GM18498 (cell line): ENCODE results near the gene TIMM29.

ENCODE experiments used
- ATAC-seq: cut with Tn5 transposase; IDR thresholded peaks from one replicate; pipeline ENCODE4 v1.9.1; 2021; ENCODE audit warnings: mild to moderate bottlenecking, moderate library complexity; ENCODE audit not compliant: unreplicated experiment

TIMM29 gene

DNA sequence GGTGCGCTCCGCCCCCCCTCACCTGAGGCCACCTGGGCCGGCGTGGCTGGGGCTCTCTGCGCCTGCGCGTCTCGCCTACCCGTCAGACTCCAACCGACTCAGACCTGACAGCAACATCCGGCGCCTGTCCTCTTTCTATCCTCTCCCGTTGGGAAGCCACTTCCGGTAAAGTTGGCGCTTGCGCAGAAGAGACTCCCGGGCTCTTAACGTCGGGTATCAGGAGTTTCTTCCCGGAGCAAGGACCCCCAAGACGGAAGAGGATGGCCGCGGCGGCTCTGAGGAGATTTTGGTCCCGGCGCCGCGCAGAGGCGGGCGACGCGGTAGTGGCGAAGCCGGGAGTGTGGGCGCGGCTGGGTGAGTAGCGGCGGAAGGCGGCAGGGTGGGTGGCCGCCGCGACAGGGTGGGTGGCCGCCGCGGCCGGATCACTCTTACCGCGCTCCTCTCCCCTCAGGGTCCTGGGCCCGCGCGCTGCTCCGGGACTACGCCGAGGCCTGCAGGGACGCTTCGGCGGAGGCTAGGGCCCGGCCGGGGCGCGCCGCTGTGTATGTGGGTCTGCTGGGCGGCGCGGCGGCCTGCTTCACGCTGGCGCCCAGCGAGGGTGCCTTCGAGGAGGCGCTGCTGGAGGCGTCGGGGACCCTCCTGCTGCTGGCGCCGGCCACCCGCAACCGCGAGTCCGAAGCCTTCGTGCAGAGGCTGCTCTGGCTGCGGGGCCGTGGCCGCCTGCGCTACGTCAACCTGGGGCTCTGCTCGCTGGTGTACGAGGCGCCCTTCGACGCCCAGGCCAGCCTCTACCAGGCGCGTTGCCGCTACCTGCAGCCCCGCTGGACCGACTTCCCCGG, at the start of gene TIMM29, which contains the start of gene YIPF2:
TSS of gene TIMM29 (plus strand) at position 249 of the 839 bp plus-strand sequence. CDS start at position 261, 12 bp downstream.
TSS of gene YIPF2 (minus strand) at position 77 of the 839 bp plus-strand sequence. CDS start 229 bp downstream, outside the sequence.
- peak; percentile 76 for ATAC-seq

DNA sequence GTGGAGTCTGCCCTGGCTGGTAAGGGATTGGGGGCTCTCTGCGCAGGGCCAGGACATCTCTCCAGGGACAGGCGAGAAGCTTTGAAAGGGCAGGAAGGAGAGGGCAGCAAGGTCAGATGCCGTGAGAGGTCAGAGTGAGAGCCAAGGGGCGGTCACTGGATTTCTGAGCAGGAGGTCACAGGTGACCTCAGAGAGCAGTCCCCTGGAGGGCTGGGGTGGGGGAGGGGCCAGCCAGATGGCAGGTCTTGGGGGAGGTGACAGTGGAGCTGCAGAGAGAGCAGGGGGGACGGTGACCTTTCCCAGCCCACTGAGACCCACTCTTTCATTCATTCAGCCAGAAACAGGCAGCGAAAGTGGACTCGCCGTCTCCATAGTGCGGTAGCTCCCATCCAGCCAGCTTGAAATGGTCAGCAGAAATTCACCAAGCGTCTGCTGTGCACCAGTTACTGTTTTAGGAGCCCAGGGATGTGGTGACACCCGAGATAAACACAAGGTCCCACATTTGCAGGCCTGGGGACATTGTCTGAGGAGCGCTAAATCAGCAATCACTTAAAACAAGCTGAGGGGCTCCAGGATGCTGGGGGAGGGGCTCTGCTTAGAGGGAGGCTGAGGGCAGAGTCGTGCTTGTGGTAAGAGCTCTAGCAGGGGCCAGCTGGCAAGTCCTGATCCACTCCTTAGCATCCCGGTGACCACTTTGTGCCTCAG, 47.1 kb upstream of the TIMM29 start:
- ATAC-seq: no peak

DNA sequence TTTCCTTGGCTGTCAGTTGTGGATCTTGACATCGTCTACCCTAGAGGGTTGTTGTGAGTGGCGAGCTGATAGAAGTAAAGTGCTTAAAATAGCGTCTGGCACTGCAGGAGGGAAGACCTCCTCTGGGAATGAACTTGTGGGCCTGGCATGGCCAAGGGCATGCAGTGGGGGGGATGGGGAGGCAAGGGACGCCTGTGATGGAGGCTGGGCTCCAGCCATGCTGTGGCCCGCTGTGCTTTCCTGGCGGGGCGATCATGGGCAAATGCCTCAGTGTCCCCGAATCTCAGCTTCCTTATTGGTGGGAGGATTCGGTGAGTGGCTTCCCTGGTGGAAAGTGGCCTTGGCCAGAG, 46.5 kb upstream of the TIMM29 start:
- ATAC-seq: no peak

DNA sequence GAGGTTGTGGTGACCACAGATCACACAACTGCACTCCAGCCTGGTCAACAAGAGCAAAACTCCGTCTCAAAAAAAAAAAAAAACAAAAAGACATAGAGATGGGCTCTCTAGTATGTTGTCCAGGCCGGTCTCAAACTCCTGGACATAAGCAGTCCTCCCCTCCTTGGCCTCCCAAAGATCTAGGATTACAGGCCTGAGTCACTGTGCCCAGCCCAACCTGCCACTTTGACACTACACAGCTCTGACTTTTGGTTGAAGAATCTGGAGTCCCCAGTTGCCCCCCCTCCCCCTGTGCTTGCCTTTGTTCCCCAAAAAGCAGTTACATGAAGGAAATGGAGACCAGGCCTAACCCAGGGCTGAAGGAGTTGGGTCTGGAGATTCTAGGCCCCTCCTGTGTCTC, 44.3 kb upstream of the TIMM29 start:
- ATAC-seq: no peak

DNA sequence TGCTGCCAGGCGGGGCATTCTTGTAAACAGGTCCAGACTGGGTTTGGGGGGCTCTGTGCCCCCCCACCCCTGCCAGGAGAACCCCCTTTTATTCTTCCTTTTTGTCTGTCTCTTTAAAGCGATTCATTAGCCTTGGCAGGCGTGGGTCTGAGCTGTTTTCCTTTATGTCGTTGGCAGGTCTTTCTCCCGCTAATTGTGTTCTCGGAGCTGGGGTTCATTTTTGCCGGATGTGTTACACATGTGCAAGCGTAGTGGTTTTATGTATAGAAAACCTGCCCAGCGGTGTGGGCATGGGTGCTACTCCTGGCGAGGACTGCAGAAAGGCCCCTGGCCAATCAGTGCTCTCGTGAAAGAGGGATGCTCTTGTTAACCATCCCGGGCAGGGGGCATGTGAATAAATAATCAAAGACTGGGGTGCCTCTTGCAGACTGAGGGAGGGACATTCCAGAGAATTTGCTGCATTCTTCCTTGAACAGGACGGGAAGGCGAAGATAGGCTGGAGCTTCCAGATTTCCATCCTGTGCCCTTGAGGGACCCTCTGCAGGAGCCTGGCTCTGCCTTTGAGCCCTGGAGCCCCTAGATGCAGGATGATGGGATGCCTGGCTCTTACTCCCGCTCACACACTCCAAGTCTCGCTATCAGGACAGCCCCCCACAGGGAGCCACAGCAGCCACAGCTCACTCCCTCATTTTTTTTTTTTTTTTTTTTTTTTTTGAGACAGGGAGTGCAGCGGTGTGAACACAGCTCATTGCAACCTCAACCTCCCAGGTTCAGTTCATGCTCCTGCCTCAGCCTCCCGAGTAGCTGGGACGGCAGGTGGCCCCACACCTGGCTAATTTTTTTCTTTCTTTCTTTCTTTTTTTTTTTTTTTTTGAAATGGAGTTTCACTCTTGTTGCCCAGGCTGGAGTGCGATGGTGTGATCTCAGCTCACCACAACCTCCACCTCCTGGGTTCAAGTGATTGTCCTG, 43.1 kb upstream of the TIMM29 start:
- no peak for ATAC-seq

DNA sequence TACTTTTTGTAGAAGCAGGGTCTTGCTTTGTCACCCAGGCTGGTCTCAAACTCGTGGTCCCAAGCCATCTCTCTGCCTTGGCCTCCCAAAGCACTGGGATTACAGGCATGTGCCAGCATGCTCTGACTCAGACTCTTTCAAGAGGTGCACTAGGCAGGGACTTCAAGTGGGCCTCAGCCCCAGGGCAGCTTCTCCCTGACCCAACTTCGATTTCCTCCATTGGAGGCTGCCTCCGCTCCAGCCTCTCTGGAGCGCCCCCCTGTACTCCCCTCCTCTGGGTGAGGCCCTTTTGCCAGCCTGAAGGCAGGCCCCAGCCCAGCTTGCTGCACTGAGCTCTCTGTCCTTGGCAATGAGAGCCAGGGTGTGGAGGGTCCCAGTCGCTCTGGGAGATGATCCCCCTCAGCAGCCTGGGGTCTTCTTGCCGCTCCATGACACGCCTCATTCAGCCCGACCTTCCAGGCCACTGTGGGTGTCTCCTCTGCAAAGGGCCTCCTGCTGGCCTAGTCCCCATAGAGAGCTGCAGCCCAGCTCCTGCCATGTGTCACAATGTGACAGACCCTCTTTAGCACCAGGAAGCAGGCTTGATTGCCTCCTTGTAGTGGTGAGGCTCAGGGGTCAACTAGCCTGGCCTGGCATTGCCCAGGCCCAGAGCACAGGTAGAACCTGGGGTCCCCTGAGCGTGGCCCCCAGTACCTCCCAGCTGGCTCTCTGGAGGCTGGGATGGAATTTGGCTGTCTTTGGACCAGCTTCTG, 40.8 kb upstream of the TIMM29 start:
- no peak for ATAC-seq

DNA sequence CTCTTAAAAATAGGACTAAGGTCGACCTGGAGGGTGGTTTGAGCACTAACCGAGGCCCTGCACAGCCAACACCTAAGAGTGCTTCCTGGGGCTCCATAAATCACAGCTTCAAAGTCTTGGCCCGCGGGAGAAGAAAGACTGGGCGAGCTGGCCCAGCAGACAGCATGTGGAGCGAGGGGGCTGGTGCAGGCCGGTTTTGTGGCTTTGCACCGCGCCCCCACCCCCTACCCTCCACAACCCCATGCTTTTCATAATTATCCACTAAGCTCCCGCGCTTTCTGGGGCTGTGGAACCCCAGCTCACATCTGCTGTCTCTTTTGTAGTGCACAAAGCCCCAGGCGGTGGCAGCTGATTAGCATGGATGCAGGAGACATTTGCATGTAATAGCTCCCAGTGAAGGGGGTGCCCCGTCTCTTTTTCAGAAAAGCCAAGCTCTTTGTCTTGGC, 40.2 kb upstream of the TIMM29 start:
- ATAC-seq: no peak

DNA sequence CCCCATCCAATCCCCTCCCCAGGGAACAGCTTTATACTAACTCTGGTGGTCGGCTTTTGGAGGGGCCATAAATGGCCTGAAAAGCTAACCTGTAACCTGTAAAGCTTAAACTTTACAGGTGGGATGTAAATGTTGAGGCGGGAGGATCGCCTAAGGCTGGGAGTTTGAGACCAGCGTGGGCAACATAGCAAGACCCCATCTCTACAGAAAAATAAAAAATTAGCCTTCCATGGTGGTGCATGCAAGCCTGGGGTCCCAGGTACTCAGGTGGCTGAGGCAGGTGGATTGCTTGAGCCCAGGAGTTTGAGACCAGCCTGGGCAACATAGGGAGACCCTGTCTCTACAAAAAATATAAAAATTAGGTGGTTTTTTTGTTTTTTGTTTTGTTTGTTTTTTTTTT, 38.7 kb upstream of the TIMM29 start:
- no peak for ATAC-seq

DNA sequence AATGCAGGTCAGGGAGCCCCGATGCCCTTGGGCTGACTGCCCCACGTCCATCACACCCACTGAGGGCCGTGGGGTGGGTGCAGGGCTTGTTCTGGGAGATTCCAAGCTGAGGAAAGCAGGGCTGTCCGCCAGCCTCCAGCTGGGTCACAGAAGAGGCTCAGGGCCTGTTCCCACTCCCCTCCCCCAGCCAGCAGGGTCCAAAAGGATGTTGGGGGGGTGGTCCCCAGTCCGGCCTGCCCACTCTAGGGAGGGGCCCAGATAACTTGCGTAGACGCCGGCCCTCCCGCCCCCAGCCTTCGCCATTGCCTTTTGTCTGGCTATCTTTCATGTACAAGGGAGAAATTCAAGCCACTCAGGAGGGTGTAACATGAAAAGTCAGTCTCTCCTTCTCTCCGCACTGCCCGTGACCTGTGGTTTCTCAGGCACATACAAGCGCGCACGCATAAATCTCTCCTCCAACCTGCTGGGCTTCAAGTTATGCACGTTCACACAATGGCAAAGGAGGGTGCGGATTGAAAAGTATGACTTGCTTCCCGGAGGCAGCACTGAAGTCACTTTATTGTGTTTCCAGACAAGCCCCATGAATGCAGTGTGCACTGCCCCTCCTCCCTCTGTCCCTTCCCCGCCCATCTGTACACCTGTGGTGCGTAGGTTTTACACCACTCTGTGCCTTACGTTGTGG, 37.1 kb upstream of the TIMM29 start:
- no peak for ATAC-seq

DNA sequence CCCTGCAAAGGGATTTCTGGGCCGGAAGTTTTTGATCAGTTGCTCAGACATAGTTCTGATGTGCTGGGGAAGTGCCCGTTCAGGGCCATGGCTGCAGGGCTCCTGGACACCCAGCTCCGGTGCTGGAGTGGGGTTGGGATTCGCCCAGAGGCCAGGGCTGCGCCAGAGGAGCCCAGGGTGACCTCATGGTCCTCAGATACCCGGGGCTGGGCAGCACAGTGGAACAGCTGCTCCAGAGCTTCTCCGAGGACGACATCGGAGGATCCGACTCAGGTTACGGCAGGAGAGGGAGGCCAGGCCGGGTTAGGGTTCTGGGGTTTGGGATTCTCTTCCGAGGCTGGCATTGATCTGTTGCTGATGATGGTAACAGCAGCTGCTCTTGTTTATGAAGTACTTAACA, 36.4 kb upstream of the TIMM29 start:
- ATAC-seq: no peak

DNA sequence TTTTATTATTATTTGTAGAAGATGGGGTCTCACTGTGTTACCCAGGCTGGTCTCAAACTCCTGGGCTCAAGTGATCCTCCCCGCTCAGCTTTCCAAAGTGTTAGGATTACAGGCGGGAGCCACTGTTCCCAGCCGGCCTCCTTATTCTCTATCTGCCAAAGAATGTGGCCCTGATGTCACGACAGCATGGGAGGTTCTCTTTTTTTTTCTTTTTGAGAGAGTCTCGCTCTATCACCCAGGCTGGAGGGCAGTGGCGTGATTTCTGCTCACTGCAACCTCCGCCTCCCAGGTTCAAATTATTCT, 33.7 kb upstream of the TIMM29 start:
- ATAC-seq: no peak

DNA sequence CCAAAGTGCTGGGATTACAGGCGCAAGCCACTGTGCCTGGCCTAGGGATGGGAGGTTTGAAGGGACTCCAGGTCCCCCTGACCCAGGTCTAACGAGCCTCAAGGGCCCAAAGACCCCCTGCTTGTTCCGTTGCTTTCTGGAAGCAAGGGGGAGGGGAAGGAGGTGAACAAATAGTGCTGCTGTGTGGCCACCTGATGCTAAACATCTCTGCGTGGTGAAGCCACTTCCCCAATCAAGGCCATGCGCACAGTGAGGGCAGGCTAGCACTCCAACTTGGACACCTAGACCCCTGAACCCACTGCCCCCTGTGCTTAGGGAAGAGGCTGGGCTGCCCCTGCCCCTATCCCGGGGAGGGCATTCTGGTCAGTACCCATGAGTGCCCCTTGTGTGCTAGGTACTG, 33.2 kb upstream of the TIMM29 start:
- no peak for ATAC-seq

DNA sequence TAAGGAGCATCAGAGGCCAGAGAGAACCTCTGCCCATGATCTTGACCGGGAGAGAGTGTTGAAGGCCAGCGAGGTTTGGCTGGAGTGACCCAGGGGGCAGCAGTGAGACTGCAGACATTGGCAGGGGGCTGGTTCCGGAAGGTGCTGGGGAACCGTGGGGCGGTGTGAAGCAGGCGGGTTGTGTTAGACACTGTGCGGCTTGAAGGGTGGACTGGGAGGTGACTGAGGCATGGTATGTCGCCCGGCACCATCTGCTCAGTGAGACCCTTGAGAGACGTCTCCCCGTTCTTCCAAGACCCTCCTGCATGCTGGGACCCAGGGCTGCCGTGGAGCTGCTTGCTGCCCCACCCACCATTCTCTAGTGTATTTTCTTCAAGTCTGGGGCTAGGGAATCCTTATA, 32.7 kb upstream of the TIMM29 start:
- no peak for ATAC-seq

DNA sequence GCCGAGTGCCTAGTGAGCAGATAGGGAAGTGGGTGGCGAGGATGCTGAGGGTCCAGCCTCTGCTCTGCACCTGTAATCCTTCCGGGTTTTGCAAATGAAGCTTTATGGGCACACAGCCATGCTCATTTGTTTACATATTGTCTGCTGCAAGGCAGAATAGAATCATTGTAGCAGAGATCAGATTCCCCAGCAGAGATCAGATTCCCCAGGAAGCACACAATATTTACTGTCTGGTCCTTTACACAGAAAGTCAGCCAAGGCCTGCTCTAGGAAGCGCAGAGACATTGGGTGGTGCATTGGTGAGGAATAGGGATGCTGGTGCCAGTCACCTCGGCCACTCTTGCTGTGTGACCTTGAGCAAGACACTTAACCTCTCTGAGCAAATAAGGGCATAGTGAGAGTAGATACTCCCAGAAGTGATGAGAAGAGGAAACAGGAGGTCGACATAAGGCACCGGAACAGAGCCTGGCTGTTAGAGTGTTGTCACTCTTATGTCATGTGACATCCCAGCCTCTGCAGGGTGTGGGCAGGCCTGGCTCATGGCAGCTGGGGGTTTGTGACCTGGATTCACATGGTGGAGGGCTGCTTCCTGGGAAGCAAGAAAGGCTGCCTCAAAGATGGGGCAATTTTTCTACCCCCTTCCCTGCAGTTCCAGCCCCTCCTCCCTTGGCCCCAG, 31.6 kb upstream of the TIMM29 start:
- no peak for ATAC-seq

DNA sequence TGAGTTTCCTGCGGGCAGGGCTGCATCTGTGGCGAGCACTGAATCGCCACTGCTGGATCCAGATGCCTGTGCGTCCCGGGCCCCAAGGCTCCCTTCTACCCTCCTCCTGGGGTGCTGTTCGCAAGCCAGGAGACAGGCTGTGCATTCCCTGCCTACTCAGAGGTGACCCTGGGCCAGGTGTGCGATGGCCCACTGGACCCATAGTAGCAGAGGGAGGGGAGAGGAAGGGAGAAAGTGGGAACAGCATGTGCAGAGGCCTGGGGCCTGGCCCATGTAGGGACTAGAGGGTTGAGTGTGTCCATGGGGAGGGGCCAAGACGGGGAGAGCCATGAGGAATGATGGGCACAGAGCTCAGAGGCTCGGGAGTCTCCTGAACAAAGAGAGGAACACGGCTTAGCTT, 30.0 kb upstream of the TIMM29 start:
- ATAC-seq: no peak

DNA sequence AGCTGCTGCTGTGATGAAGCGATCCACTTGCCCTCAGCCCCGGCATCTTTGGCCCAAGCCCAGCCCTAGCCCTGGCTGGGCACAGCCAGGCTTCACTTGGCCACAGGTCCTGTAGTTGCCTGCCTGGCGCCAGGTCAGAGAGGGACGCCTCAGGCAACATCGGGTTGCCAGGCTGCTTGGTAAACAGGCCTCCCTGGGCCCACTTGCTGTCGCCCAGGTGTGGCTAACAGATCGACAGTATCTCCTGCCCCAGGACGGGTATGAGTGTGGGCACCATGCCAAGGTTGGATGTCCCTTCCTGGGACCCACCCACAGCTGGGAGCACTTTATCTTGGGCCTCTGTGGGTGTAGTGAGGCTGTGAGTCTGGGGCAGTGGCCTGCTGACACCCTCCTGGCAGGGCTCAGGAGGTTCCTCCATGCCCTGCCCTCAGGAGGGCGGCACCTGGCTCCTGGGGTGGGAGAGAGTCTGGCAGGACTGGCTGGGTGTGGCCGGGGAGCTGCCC, 29.4 kb upstream of the TIMM29 start:
- ATAC-seq: no peak

DNA sequence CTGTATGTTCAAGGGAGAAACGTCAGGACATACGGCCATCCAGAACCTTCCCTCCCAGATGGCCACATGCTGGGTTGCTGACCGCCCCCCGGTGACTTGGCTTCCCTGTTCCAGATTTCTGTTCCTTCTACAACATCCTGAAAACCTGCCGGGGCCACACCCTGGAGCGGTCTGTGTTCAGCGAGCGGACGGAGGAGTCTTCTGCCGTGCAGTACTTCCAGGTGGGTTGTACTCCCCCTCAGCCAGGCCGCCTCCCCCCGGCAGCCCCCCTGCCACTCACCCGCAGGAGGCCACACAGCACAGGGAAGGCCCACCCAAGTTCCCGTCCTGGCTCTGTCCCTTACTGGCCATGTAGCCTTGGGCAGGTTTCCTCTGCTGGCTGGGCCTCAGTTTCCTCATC, 20.7 kb upstream of the TIMM29 start:
- no peak for ATAC-seq

DNA sequence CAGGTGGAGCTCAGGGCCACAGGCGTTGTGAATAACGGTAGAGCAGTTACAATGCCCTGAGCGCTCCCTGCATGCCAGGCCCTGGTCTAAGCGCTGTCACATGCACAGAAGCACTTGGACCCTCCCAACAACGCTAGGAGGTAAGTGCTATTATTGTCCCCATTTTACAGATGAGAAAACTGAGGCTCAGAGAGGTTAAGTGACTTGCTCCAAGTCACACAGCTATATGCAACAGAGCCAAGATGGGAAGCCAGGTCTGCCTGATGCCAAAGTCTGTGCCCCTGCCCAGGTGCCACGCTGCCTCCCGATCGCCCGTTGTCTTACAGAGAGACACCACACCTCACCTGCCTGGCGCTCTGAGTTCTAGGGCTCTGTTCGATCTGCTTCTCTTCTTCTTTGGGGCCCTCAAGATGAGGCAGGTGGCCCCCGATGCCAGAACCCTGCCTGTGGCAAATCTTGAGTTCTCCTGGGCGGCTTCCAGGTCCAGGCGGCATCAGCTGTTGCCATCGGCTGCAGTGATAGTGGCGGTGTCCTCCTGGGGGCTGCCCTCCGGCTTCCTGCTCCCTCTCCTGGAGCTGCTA, 20.1 kb upstream of the TIMM29 start:
- no peak for ATAC-seq
